ENCODE data around the gene CD9. TPM values are rescaled to one million over a fixed set of nuclear protein-coding genes. Genes with fewer than 3 reads are reported as not detected.

Gene CD9
- total RNA-seq, 1 donor from 2014 or later: 181 TPM

DNA sequence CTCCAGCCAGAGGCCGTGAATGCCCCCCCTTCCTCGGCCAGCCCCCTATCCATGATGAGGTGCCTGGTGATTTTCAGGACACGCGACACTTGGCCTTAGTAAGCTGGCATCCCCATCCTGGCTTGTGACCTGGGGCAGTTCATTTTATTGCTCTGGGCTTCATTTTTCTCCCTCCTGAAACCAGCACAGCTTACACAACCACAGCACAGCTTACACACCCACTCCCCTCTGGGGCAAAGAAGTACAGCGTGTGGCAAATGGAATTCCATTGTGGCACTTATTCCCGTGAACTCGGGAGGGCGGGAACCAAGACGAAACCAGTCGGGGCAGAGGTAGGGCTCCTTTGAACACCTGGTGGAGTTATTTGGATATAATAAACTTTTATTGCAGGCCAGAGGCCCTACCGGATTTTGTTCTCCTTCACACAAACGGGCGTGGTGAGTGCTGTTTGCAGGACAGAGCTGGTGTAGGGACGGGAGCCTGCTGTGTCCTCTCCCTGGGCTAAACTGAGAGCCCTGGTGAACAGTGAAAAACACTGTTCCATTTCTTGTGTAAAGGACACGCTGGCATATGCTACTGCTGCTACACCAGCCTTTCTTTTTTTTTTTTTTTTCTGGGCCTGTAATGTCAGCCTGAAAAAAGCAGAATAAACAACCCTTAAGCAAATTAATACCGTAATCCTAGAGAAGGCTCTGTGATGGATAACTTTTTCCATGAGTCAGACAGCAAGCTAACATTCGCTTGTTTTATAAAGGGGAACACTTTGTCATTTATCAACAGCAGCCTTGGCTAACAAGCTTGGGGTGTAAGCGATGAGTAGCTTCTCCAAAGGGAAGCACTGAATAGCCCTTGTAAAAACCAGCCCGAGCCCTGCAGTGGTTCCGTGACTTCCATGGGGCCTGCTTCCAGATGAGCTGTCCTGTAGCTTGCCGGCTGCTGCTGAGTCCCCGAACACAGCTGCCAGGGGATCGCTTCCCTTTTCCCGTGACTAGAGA is 29.3 kb downstream of the CD9 start:
- intact Hi-C loops (cut with DNase I): loop anchor here (1.0 to 10.0 kb wide), 3 partner anchors 27 to 305 kb away; partner anchors contain the start of gene GAPDH
- H3K4me3 ChIP-seq: peak overlapping the region in 1 of 2 donors; percentile 32
- peaks cover 20 to 46% of the 10 kb centered on the region in 2 donors for H3K36me3 ChIP-seq
- TF ChIP-seq, protein P1, sequence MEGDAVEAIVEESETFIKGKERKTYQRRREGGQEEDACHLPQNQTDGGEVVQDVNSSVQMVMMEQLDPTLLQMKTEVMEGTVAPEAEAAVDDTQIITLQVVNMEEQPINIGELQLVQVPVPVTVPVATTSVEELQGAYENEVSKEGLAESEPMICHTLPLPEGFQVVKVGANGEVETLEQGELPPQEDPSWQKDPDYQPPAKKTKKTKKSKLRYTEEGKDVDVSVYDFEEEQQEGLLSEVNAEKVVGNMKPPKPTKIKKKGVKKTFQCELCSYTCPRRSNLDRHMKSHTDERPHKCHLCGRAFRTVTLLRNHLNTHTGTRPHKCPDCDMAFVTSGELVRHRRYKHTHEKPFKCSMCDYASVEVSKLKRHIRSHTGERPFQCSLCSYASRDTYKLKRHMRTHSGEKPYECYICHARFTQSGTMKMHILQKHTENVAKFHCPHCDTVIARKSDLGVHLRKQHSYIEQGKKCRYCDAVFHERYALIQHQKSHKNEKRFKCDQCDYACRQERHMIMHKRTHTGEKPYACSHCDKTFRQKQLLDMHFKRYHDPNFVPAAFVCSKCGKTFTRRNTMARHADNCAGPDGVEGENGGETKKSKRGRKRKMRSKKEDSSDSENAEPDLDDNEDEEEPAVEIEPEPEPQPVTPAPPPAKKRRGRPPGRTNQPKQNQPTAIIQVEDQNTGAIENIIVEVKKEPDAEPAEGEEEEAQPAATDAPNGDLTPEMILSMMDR (IDR thresholded peaks at IDR 0.05): no peak
- peak overlapping the region; percentile 93 to 94 for H3K27ac ChIP-seq
- no peaks in the 10 kb centered on the region for H3K27me3 ChIP-seq
- H3K9me3 ChIP-seq: no peaks in the 10 kb centered on the region
- DNase-seq (ENCODE audit: low spot score in 2 of 2): peak; percentile 65 to 93
- H3K4me1 ChIP-seq: peaks cover 51 to 91% of the 10 kb centered on the region in 2 donors

DNA sequence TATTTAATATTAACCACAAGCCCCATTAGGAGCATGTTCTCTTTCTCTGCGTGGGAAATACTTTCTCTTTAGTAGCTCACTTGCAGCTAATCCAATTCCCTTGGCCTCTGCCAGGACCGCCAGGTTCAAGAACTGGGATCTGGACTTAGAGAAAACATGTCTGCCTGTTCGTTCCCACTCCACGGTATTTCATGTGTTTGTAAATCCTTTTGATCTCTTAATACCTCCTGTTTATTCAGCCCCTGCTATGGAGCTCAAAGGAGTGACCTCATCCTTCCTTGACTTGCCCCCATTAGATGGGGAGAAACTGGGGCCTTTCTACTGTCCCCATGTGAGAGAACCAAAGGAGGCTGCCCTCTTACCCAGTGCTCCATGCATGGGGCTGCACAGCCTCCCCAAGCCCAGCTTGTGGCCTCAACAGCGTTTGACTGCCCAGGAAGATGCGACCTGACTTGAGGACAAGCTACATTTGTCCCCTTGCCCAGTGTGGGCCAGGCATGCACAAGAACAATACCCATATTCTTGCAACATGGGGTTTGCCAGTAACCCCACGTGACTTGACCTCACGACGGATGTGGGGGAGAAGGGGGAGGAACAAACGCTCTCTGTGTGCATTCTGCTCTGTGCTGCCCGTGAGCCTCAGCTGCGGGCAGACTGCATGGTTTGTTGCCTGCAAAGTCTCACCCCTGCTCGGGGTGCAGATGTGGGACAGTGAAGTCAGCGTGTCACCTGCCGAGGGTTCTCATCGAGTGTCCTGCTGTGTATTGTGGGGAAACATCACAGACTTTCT is 30.3 kb downstream of the CD9 start:
- H3K27me3 ChIP-seq: no peaks in the 10 kb centered on the region
- DNase-seq (ENCODE audit: low spot score in 2 of 2): peak; percentile 37 to 74
- peaks cover 30 to 45% of the 10 kb centered on the region in 2 donors for H3K36me3 ChIP-seq
- H3K4me1 ChIP-seq: peaks cover 44 to 81% of the 10 kb centered on the region in 2 donors
- intact Hi-C loops (cut with DNase I): loop anchor here (1.0 kb wide), 1 partner anchor 28 kb away; no protein-coding TSS in a partner anchor
- TF ChIP-seq, protein P1 (IDR thresholded peaks at IDR 0.05): no peak
- peak overlapping the region in 1 of 2 donors; percentile 32 for H3K4me3 ChIP-seq
- no peaks in the 10 kb centered on the region for H3K9me3 ChIP-seq
- H3K27ac ChIP-seq: peak overlapping the region; percentile 93 to 94

DNA sequence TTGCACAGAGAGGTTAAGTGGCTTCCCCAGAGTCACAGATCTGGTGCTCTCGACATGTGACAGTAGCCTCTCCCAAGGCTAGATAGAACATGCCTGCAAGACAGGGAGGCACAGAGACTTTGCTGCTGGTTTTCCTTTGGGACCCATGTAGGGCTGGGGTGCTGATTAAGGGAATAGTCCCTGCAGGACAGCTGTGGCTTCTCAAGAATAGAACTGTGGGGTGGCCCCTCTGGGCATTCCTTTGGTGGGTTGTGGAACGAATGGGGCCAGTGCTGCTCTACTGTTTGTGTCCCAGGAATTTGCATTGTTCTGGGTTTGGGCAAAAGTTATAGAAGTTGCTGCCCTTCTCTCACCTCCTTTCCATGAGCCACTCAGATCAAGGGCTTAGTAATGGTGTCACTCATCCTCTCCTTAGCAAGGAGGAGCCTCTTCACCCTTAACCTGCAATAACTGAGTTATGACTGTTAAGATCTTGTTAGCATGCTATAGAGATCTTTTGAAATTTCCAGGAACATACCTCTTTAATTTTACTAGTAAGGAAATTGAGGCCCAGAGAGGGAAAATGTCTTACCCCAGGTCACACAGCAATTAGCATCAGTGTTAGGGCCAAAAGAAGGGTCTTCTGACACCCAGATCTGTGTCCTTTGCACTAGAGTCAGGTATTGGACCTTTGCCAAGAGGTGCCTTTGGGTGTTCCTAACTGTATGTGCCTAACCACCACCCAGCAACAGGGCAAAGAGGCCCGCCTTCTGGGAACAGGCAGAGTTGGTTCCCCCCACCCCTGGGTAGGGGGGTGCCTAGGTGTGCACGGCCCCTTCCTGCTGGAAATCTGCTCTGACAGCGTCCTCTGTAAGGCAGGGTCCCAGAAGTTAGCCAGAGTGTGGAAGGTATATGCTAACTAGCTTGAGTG is 31.4 kb downstream of the CD9 start:
- intact Hi-C loops (cut with DNase I): loop anchor here (2.0 kb wide), 1 partner anchor 47 kb away; no protein-coding TSS in a partner anchor
- H3K9me3 ChIP-seq: no peaks in the 10 kb centered on the region
- no peak overlapping the region for H3K4me3 ChIP-seq
- H3K36me3 ChIP-seq: peaks cover 40 to 53% of the 10 kb centered on the region in 2 donors
- peak overlapping the region; percentile 75 to 94 for H3K27ac ChIP-seq
- DNase-seq (ENCODE audit: low spot score in 2 of 2): no peak
- H3K4me1 ChIP-seq: peaks cover 41 to 72% of the 10 kb centered on the region in 2 donors
- TF ChIP-seq, protein P1 (IDR thresholded peaks at IDR 0.05): no peak
- no peaks in the 10 kb centered on the region for H3K27me3 ChIP-seq

DNA sequence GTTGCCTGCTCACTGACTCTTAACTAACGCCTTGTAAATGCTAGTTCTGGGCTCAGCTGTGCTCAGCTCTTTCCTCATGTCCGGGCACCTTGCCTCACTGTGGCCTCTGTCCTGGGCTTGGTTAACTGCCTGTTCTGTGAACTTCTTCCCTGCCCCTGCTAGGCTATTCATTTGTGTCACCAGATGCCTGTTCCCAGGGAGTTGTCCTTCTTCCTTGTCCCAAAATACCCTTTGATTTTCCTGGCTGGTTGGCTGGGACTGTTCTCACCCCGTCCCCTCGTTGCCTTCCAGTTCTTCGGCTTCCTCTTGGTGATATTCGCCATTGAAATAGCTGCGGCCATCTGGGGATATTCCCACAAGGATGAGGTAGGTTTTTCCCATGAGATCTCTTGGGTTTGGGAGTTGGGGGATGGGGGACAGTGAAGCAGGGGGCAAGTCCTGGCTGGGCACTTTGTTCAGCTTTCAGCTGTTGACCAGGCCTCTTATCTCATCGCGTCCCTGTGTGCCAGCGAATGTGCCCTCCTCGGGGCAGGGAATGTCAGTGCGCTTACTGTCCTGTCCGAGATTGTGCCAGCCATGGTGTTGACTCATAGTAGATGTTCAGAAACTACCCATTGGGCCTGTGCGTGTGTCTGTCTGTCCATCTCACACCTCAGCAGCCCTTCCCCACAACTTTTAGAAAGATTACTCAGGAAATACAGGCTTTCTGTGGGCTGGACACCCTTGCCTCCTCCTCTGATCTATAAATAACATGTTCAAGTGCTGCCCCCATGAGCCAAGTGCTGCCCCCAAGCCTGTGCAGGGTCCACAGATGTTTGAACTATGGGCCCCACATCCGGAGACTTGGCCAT is 33.1 kb downstream of the CD9 start:
- peak overlapping the region; percentile 75 to 94 for H3K27ac ChIP-seq
- intact Hi-C loops (cut with DNase I): loop anchor here (2.0 kb wide), 1 partner anchor 45 kb away; no protein-coding TSS in a partner anchor
- peaks cover 24 to 55% of the 10 kb centered on the region in 2 donors for H3K4me1 ChIP-seq

More for the DNA sequence above, 33.1 kb downstream of the CD9 start:
- H3K27me3 ChIP-seq: no peaks in the 10 kb centered on the region
- no peaks in the 10 kb centered on the region for H3K9me3 ChIP-seq
- H3K36me3 ChIP-seq: peaks cover 50 to 57% of the 10 kb centered on the region in 2 donors
- TF ChIP-seq, protein P1 (IDR thresholded peaks at IDR 0.05): peak in 1 of 3 experiments; percentile 7
- DNase-seq (ENCODE audit: low spot score in 2 of 2): no peak
- H3K4me3 ChIP-seq: no peak overlapping the region
